ENCODE data around the gene POGLUT3.

GRCh38 chr11:108512708-108513107, 14.5 kb upstream of the POGLUT3 start:
- TF ChIP-seq CTCF (IDR thresholded peaks at IDR 0.05) (no peak), POLR2A (IDR thresholded peaks at IDR 0.05) (no peak)
